Peyer's patch (tissue), 4 donors: ENCODE measurements around the gene DCLK1. TPM values are rescaled to one million over a fixed set of nuclear protein-coding genes. Genes with fewer than 3 reads are reported as not detected.

ENCODE experiments used
- DNase-seq, 3 donors: peaks; one replicate each; pipeline ENCODE4 v3.0.0-alpha.2; 2017 to 2019
- H3K27ac ChIP-seq, 4 donors: fragments of 200-600 bp; sonication (generic); one replicate each; pipeline ENCODE4 v1.5.1; 2016 to 2019
- H3K27me3 ChIP-seq, 2 donors: fragments of 200-600 bp; sonication (generic); one replicate each; pipeline ENCODE4 v1.5.1; 2019
- H3K36me3 ChIP-seq, 3 donors: fragments of 200-600 bp; sonication (generic); one replicate each; pipeline ENCODE4 v1.5.1; 2016 to 2019
- H3K4me1 ChIP-seq, 4 donors: fragments of 200-600 bp; sonication (generic); one replicate each; pipeline ENCODE4 v1.5.1; 2016 to 2019
- H3K4me3 ChIP-seq, 4 donors: fragments of 200-600 bp; sonication (generic); 1 replicate in 3 of 4; 2 replicates in 1 of 4; pipeline ENCODE4 v1.5.1; 2016 to 2019; ENCODE audit warnings: mild to moderate bottlenecking in 1 of 4
- H3K9me3 ChIP-seq, 4 donors: fragments of 200-600 bp; sonication (generic); one replicate each; pipeline ENCODE4 v1.5.1; 2016 to 2019; ENCODE audit warnings: mild to moderate bottlenecking in 1 of 4
- CTCF ChIP-seq, 6 experiments: fragments of 450-650 bp in 4 of 6; fragments of 200-600 bp in 2 of 6; sonication (generic) in 1 of 6; IDR thresholded peaks; one replicate each; pipeline ENCODE4 v1.5.1; 2017 to 2019; ENCODE audit warnings: antibody characterized with exemption in 6 of 6, mild to moderate bottlenecking in 3 of 6, moderate library complexity in 1 of 6
- POLR2A ChIP-seq, 2 donors: fragments of 450-650 bp; IDR thresholded peaks; one replicate each; pipeline ENCODE4 v1.5.1; 2017; ENCODE audit warnings: antibody characterized with exemption in 2 of 2, mild to moderate bottlenecking in 2 of 2, moderate library complexity in 2 of 2
- total RNA-seq, 4 donors: library from RNA; depleted of rRNA; stranded (reverse); fragments of >200 nt; gene quantifications; one replicate each; pipeline ENCODE4 v1.1.0, GENCODE V29; 2016

DCLK1 gene
- total RNA-seq, 4 donors from 2014 or later: 3.7 to 23.1 (median 9.1) TPM

- no peaks in the 10 kb centered on the region for H3K36me3 ChIP-seq
- H3K9me3 ChIP-seq: no peaks in the 10 kb centered on the region
- no peak overlapping the region for H3K4me3 ChIP-seq
- H3K27me3 ChIP-seq: no peaks in the 10 kb centered on the region
- no peak for DNase-seq
- H3K4me1 ChIP-seq: no peaks in the 10 kb centered on the region
- TF ChIP-seq POLR2A (IDR thresholded peaks at IDR 0.05): no peak
- no peak for TF ChIP-seq CTCF (IDR thresholded peaks at IDR 0.05)
- H3K27ac ChIP-seq: no peak overlapping the region
These were observed 308.5 kb downstream of the DCLK1 start for GRCh38 chr13:35822666-35823065.

GRCh38 chr13:35818633-35819067, 312.5 kb downstream of the DCLK1 start:
- H3K4me1 ChIP-seq: no peaks in the 10 kb centered on the region
- H3K4me3 ChIP-seq: no peak overlapping the region
- no peaks in the 10 kb centered on the region for H3K27me3 ChIP-seq
- TF ChIP-seq POLR2A (IDR thresholded peaks at IDR 0.05): no peak
- TF ChIP-seq CTCF (IDR thresholded peaks at IDR 0.05): peak; percentile 16 to 52 (median 38)
- no peaks in the 10 kb centered on the region for H3K36me3 ChIP-seq
- H3K9me3 ChIP-seq: no peaks in the 10 kb centered on the region
- no peak for DNase-seq
- no peak overlapping the region for H3K27ac ChIP-seq

GRCh38 chr13:35817642-35818607, 313.3 kb downstream of the DCLK1 start:
- H3K4me3 ChIP-seq: no peak overlapping the region
- DNase-seq: no peak
- no peaks in the 10 kb centered on the region for H3K27me3 ChIP-seq
- H3K4me1 ChIP-seq: no peaks in the 10 kb centered on the region
- H3K9me3 ChIP-seq: no peaks in the 10 kb centered on the region
- no peaks in the 10 kb centered on the region for H3K36me3 ChIP-seq
- peak overlapping the region in 1 of 4 donors; percentile 7 for H3K27ac ChIP-seq
- TF ChIP-seq POLR2A (IDR thresholded peaks at IDR 0.05) (no peak), CTCF (IDR thresholded peaks at IDR 0.05) (no peak)

- H3K4me3 ChIP-seq: no peak overlapping the region
- H3K27ac ChIP-seq: no peak overlapping the region
- no peaks in the 10 kb centered on the region for H3K36me3 ChIP-seq
- no peaks in the 10 kb centered on the region for H3K4me1 ChIP-seq
- no peaks in the 10 kb centered on the region for H3K9me3 ChIP-seq
- no peak for DNase-seq
- no peaks in the 10 kb centered on the region for H3K27me3 ChIP-seq
- no peak for TF ChIP-seq CTCF (IDR thresholded peaks at IDR 0.05)
- no peak for TF ChIP-seq POLR2A (IDR thresholded peaks at IDR 0.05)
These were observed 316.6 kb downstream of the DCLK1 start for GRCh38 chr13:35814605-35815011.

- H3K9me3 ChIP-seq: no peaks in the 10 kb centered on the region
- no peak overlapping the region for H3K27ac ChIP-seq
- H3K4me1 ChIP-seq: no peaks in the 10 kb centered on the region
- no peak for TF ChIP-seq CTCF (IDR thresholded peaks at IDR 0.05)
- TF ChIP-seq POLR2A (IDR thresholded peaks at IDR 0.05): no peak
- DNase-seq: no peak
- H3K27me3 ChIP-seq: no peaks in the 10 kb centered on the region
- H3K36me3 ChIP-seq: no peaks in the 10 kb centered on the region
- no peak overlapping the region for H3K4me3 ChIP-seq
These were observed 318.4 kb downstream of the DCLK1 start for GRCh38 chr13:35812736-35813135.
